Stimulated activated CD4-positive, alpha-beta T cell treated with anti-CD3 and anti-CD28 coated beads, Interleukin-12 subunit alpha, Interleukin-12 subunit beta, amount 100 ng/mL, for 48 hours (primary cell): Measurements from ENCODE around the gene RBMS1.
A peak's percentile ranks its signal among the peaks of the same experiment; 100 is the strongest.

Experiments
- DNase-seq, 3 donors: peaks; one replicate each; pipeline ENCODE4 v3.0.0-alpha.2; 2020; ENCODE audit warnings: low read depth in 2 of 3, low spot score in 1 of 3

RBMS1 gene

DNA sequence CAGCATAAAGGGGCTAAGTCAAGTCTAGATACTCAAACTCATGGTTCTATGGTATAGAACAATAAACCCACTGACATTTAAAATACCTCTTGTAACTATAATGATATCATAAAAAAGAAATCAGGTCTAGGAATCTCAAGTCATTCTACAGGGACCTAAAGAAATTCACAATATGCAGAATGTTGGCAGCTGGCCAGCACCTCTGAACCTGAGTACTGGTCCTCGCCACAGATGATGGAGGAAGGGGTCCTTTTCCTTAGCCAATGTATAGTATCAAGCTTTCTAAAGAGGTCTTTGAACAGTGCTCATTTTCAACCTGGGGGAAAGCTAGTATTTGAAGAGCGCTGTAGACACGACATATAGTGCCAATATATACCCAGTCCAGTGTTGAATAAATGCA lies 185.1 kb downstream of the RBMS1 start:
- no peak for DNase-seq

- no peak for DNase-seq
Observed at GRCh38 chr2:160306985-160307384, 186.6 kb downstream of the RBMS1 start.

- DNase-seq, result no peak
Observed at GRCh38 chr2:160305081-160305750, 188.4 kb downstream of the RBMS1 start.

DNA sequence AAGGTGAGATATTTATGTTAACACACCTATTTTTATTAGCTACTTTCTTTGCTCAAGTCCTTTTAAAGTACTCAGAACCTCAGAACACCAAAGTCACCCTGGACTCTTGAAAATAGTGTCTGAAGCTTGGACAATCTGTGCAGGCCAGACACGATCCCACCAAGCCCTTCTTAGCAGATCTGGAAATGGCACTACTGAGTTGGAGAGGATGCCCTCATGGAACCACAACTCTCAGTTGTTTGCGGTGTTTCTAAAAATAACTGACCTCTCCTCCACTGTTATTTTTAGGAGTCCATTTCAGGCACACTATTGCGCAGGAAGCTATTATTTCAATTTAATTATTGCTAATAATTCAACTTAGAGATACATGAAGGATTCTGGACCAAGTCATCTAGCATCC lies 190.1 kb downstream of the RBMS1 start:
- no peak for DNase-seq

DNA sequence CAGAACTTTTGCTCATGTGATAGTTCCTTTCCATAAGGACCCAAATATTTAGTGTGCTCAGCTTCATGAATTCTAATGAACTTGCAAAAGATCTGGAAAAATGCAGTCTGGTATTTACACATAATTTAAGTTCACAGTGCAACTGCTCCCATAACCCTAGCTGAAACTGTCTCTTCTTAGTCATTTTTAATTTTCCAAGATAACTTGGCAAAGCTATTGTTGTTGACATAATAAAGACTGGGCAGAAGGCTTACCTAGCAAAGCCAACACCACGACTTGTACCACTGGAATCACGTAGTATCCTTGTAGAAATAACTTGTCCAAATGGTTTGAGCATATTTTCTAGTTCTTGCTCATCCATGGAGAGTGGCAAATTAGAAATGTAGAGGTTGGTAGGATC lies 190.5 kb downstream of the RBMS1 start:
- DNase-seq, result no peak

GRCh38 chr2:160301420-160301819 lies 192.2 kb downstream of the RBMS1 start:
- peak in 1 of 3 donors; percentile 25 for DNase-seq

DNA sequence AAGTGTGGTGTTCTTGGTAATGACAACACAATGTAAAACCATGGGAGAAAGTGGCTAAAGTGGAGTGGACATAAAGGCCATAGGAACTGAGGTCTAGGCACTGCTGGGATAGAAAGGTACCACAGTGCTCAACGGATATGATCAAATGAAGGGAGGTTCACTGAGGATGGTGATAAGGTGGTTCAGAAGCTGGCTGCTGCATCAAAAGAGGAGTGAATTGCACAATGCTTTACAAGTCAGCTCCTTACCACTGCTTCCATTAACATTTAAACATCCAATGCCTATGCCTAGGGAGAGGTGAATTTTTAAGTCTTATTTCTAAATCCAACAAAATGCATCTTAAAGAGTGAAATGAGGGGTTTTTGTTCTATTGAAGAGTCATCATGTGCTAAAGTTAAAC lies 193.4 kb downstream of the RBMS1 start:
- no peak for DNase-seq

DNA sequence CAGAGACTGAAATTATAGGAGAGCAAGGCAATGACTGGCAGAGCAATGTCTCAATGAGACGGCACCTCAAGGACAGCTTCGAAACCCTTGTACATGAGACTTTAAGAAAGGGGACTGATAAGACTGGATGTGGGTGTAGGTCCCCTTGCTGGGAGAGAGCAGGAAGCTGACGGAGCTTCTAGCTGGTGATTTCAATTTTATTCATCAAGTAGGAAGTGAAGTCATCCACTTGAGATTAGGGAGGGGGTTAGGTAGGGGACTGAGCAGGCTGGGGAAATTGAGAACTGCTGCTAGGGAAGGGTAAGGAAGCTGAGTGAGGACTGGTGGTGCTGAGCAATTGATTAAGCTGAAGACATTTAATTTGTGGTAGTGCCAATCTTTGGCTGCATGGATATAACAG lies 194.1 kb downstream of the RBMS1 start:
- no peak for DNase-seq

GRCh38 chr2:160298960-160299359 lies 194.6 kb downstream of the RBMS1 start:
- no peak for DNase-seq

- no peak for DNase-seq
Observed at GRCh38 chr2:160295519-160296207, 197.9 kb downstream of the RBMS1 start.

- DNase-seq, result no peak
Observed at GRCh38 chr2:160294889-160295288, 198.7 kb downstream of the RBMS1 start.

GRCh38 chr2:160294339-160294803 lies 199.2 kb downstream of the RBMS1 start:
- DNase-seq, result no peak

DNA sequence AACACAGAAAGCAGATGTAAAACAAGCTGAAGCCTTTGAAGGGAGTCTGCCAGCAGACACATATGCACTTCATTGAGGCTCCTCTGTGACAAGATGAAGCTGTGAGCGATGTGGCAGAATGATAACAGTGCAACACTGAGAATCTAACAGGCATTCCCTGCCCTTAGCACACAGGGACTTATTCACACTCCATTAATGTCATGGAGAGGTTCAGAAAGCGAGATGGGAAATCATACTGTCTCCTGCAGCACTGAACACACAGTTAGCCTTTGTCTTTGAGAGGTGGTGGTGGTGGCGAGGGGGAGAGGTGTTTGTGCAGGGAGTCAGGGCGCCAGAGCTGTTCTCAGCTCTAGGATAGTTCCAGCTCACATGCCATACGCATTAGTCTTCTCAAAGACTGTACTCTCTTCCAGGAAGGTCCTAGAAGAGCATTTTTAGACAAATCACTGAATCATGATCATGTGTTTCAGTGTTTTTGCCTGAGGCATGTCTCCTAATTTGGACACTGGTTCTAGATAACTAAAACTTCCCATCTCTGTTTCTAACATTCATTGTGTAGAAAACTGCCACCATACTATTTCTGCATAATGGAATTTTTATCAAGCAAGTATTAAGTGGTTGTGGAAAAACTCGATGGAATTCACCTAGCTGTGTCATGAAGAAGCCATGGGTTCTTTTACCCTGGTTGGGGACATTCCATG lies 200.1 kb downstream of the RBMS1 start:
- DNase-seq, result no peak

DNA sequence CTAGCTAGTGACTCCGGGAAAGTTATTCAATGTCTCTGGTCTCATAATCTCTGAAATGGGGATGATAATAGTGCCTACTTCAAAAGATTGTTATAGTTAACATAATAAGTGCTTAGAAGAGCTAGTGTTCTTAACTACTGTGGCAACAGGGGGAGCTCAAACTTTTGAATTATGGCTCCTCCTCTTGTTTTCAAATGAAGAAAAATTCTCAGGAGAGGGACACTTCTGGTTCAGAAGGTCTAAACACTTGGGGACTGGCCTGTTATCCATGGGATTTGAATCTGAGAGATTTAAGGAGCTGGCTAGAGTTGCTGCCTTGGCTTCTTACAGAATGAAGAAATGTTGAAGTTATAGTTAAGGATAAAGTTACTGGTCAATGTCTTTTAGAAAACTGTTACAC lies 201.4 kb downstream of the RBMS1 start:
- DNase-seq, result no peak

GRCh38 chr2:160291382-160291781 lies 202.2 kb downstream of the RBMS1 start:
- DNase-seq, result no peak

- no peak for DNase-seq
Observed at GRCh38 chr2:160290598-160290997, 203.0 kb downstream of the RBMS1 start.

- no peak for DNase-seq
Observed at GRCh38 chr2:160289831-160290230, 203.8 kb downstream of the RBMS1 start.

- DNase-seq, result no peak
Observed at GRCh38 chr2:160289126-160289525, 204.5 kb downstream of the RBMS1 start.

- no peak for DNase-seq
Observed at GRCh38 chr2:160288324-160288723, 205.3 kb downstream of the RBMS1 start.

DNA sequence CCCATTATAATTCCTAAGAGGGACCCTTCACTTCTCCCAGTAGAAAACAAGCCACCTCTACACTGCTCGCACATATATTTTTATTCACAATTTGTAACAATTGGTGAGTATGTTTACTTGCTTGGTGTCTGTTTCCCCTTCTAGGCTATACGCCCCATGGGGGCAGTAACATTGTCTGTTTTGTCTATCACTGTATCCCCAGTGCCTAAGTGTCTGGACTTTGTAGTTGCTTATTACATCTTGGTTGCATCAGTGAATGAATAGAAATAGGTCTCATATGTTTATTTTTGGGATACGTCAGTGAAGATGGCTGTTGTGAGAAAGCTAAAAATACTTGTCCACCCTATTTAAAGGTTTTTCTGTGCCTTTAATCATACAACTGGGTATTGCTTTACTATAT lies 206.1 kb downstream of the RBMS1 start:
- DNase-seq, result no peak

GRCh38 chr2:160286551-160286950 lies 207.1 kb downstream of the RBMS1 start:
- no peak for DNase-seq

- DNase-seq, result no peak
Observed at GRCh38 chr2:160283675-160284074, 209.9 kb downstream of the RBMS1 start.
